HepG2 (cell line): ENCODE data around the gene DIS3L2. TPM values are rescaled to one million over a fixed set of nuclear protein-coding genes. Genes with fewer than 3 reads are reported as not detected.

Source experiments
- ATAC-seq: fragments of 200-7000 bp; cut with Tn5 transposase; 3 replicates; pipeline ENCODE4 v1.9.1; 2020; ENCODE audit warnings: mild to moderate bottlenecking, moderate library complexity
- BruUV-seq: library from RNA; stranded (reverse); fragments of 400-500 nt; replicated peaks from 2 replicates; lab custom pipeline; 2021; lab: Mats Ljungman, UMichigan
- CTCF ChIA-PET: fragments of 300-600 bp; formaldehyde crosslinking; extraction: SDS; loops from one replicate; lab custom pipeline; 2021; ENCODE audit warnings: low total read pairs, inconsistent platforms, low intra/inter-chr PET ratio; lab: Yijun Ruan, JAX
- POLR2A ChIA-PET: fragments of 350-600 bp; sonication (Branson Sonifier 250); formaldehyde crosslinking; loops from one replicate; lab custom pipeline; 2020; ENCODE audit warnings: antibody characterized with exemption, inconsistent platforms; lab: Yijun Ruan, JAX
- DNase-seq: peaks from one replicate; pipeline ENCODE4 v3.0.0-alpha.2; 2015; ENCODE audit warnings: low spot score
- FAIRE-seq: peaks from 3 replicates; lab custom pipeline; 2011; peaks lifted over from hg19 to GRCh38; lab: Jason Lieb, UNC
- H2AFZ ChIP-seq: one replicate; pipeline ENCODE4 v1.6.1; 2011; ENCODE audit warnings: low read length, inconsistent platforms
- H3K27ac ChIP-seq: fragments of 300-600 bp; 3 replicates; pipeline ENCODE4 v1.8.0; 2011; ENCODE audit warnings: mixed run types, mild to moderate bottlenecking, mixed read lengths, low read length, inconsistent platforms; ENCODE audit not compliant: insufficient read depth; ENCODE audit errors: extremely low read length
- H3K27me3 ChIP-seq, 2 experiments: fragments of 200-600 bp in 1 of 2; 2 replicates in 1 of 2; 3 replicates in 1 of 2; pipeline versions ENCODE4 v1.6.0 to v1.8.0; 2011; ENCODE audit warnings: low read length in 2 of 2, mild to moderate bottlenecking in 2 of 2, moderate library complexity in 2 of 2, inconsistent platforms in 1 of 2; ENCODE audit not compliant: insufficient read depth in 2 of 2, control insufficient read depth in 1 of 2
- H3K36me3 ChIP-seq, 2 experiments: fragments of 200-600 bp in 1 of 2; replicated peaks in 1 of 2; 2 replicates in 1 of 2; 3 replicates in 1 of 2; pipeline versions ENCODE4 v1.5.1 to v1.8.0; 2011; ENCODE audit warnings: low read length in 2 of 2, inconsistent platforms in 1 of 2; ENCODE audit not compliant: insufficient read depth in 2 of 2, control insufficient read depth in 1 of 2
- H3K4me1 ChIP-seq: 2 replicates; pipeline ENCODE4 v1.5.1; 2012; ENCODE audit warnings: low read length, inconsistent platforms; ENCODE audit not compliant: insufficient read depth
- H3K4me2 ChIP-seq: 2 replicates; pipeline ENCODE4 v1.6.0; 2011; ENCODE audit warnings: low read depth, low read length, inconsistent platforms
- H3K4me3 ChIP-seq, 3 experiments: fragments of 200-600 bp in 1 of 3; sonication (generic), shearing (Covaris generic) in 1 of 3; replicated peaks in 1 of 3; 2 replicates each; pipeline ENCODE4 v1.5.1; 2011 to 2016; ENCODE audit warnings: low read length in 3 of 3, inconsistent platforms in 2 of 3, low read depth in 2 of 3, mild to moderate bottlenecking in 2 of 3, control low read depth in 1 of 3, mixed read lengths in 1 of 3; ENCODE audit not compliant: insufficient read depth in 1 of 3
- H3K79me2 ChIP-seq: one replicate; pipeline ENCODE4 v1.6.1; 2011; ENCODE audit warnings: low read length, inconsistent platforms; ENCODE audit not compliant: insufficient read depth
- H3K9ac ChIP-seq: 2 replicates; pipeline ENCODE4 v1.6.0; 2011; ENCODE audit warnings: mild to moderate bottlenecking, low read depth, low read length, inconsistent platforms; ENCODE audit not compliant: insufficient read depth
- H3K9me3 ChIP-seq: 2 replicates; pipeline ENCODE4 v1.5.1; 2012; ENCODE audit warnings: mild to moderate bottlenecking, low read length
- H4K20me1 ChIP-seq: 2 replicates; pipeline ENCODE4 v1.6.0; 2011; ENCODE audit warnings: inconsistent platforms, mild to moderate bottlenecking, low read length, moderate library complexity; ENCODE audit not compliant: insufficient read depth
- AHR ChIP-seq: IDR thresholded peaks from 2 replicates; pipeline ENCODE4 v1.6.1; 2018; ENCODE audit warnings: missing genetic modification reagents, missing compliant biosample characterization
- ATF7 ChIP-seq, 2 experiments: fragments of 450-650 bp in 1 of 2; sonication (generic) in 1 of 2; formaldehyde crosslinking in 1 of 2; IDR thresholded peaks; 2 replicates each; pipeline versions ENCODE4 v1.4.0 to v1.6.1; 2016 to 2020; ENCODE audit warnings: antibody characterized with exemption in 1 of 2, mild to moderate bottlenecking in 1 of 2, missing genetic modification reagents in 1 of 2
- CSRNP2 ChIP-seq: sonication (generic); formaldehyde crosslinking; conservative IDR thresholded peaks from 2 replicates; pipeline ENCODE4 v1.8.0; 2022; ENCODE audit warnings: low read depth, missing genetic modification reagents
- NPAS2 ChIP-seq: sonication (generic); formaldehyde crosslinking; IDR thresholded peaks from 2 replicates; pipeline ENCODE4 v1.8.0; 2022; ENCODE audit warnings: mild to moderate bottlenecking, missing genetic modification reagents, borderline replicate concordance
- PRMT3 ChIP-seq: sonication (generic); formaldehyde crosslinking; IDR thresholded peaks from 2 replicates; pipeline ENCODE4 v1.8.1; 2022; ENCODE audit warnings: low read depth, mild to moderate bottlenecking, moderate library complexity, missing genetic modification reagents, borderline replicate concordance
- RFXANK ChIP-seq: IDR thresholded peaks from 2 replicates; pipeline ENCODE4 v1.6.1; 2016
- SMAD9 ChIP-seq: sonication (generic); formaldehyde crosslinking; IDR thresholded peaks from 2 replicates; pipeline ENCODE4 v1.5.1; 2020; ENCODE audit warnings: mild to moderate bottlenecking, missing genetic modification reagents
- ZBTB38 ChIP-seq: sonication (generic); formaldehyde crosslinking; IDR thresholded peaks from 2 replicates; pipeline ENCODE4 v1.5.1; 2020; ENCODE audit warnings: mild to moderate bottlenecking, missing genetic modification reagents
- ZNF18 ChIP-seq: sonication (generic); formaldehyde crosslinking; IDR thresholded peaks from 2 replicates; pipeline ENCODE4 v1.8.0; 2022; ENCODE audit warnings: mild to moderate bottlenecking, missing genetic modification reagents; ENCODE audit not compliant: insufficient replicate concordance
- ZNF337 ChIP-seq: sonication (generic); formaldehyde crosslinking; IDR thresholded peaks from 2 replicates; pipeline ENCODE4 v1.5.1; 2020; ENCODE audit warnings: missing genetic modification reagents, low read depth, mild to moderate bottlenecking, borderline replicate concordance
- ZSCAN31 ChIP-seq: sonication (generic); formaldehyde crosslinking; IDR thresholded peaks from 2 replicates; pipeline ENCODE4 v1.5.0; 2020; ENCODE audit warnings: low read depth, mild to moderate bottlenecking, missing genetic modification reagents
- WGBS: methylation state at CpG from one replicate; pipeline ENCODE4 v1.1.6; 2017; ENCODE audit warnings: low lambda C conversion rate; 5-methylcytosine and 5-hydroxymethylcytosine counted together
- in situ Hi-C: cut with HindIII; loops from 2 replicates; pipeline ENCODE4 v1.10.0; 2017; ENCODE audit warnings: low pct_unique_long_range_greater_than_20kb; ENCODE audit not compliant: extremely low pct_ligation_motif_present
- intact Hi-C: fragments of 100-400 bp; cut with micrococcal nuclease; formaldehyde crosslinking; loops from one replicate; pipeline ENCODE4 v1.10.0; 2022; ENCODE audit not compliant: unreplicated experiment
- polyA plus RNA-seq, 8 experiments: library from polyadenylated mRNA; depleted of rRNA in 3 of 8; stranded (reverse) in 7 of 8; unstranded in 1 of 8; fragments of >200 nt; fragmentation: Illumina TruSeq in 4 of 8; extraction: Trizol in 4 of 8; gene quantifications; 2 replicates each; pipeline versions ENCODE4 v1.2.1 to v1.2.3, GENCODE V29; 2011 to 2016; ENCODE audit warnings: low read depth in 4 of 8, missing spikeins in 1 of 8, mixed read lengths in 1 of 8; ENCODE audit not compliant: insufficient read depth in 1 of 8
- total RNA-seq, 5 experiments: library from RNA; depleted of rRNA; stranded (reverse); fragments of >200 nt; fragmentation: Illumina TruSeq; extraction: Trizol; gene quantifications; 2 replicates each; pipeline ENCODE4 v1.2.3, GENCODE V29; 2016; ENCODE audit warnings: low read depth in 1 of 5
- TF ChIP-seq, protein P1 (sequence below): sonication (generic); formaldehyde crosslinking; IDR thresholded peaks from 2 replicates; pipeline ENCODE4 v1.5.1; 2020; ENCODE audit warnings: mild to moderate bottlenecking, missing genetic modification reagents, borderline replicate concordance
- TF ChIP-seq, protein P2 (sequence below): sonication (generic); formaldehyde crosslinking; conservative IDR thresholded peaks from 2 replicates; pipeline ENCODE4 v1.4.0; 2020; ENCODE audit warnings: missing genetic modification reagents
- TF ChIP-seq, protein P3 (sequence below): sonication (generic); formaldehyde crosslinking; IDR thresholded peaks from 2 replicates; pipeline ENCODE4 v1.5.0; 2020; ENCODE audit warnings: mild to moderate bottlenecking, missing genetic modification reagents, borderline replicate concordance

The DIS3L2 gene
- total and polyA plus RNA-seq, 2 of the 13 experiments (the other 11 are each of a cell fraction or from before 2014, with no cell fraction given): 7.0 to 23.9 TPM

GRCh38 chr2:231960810-231961348 is 634 bp upstream of the DIS3L2 start:
- ChIA-PET POLR2A (interaction anchor here (0.7 to 2.6 kb wide), 6 partner anchors 10 to 26 kb away, joined by 3 to 11 read pairs (median 3); no protein-coding TSS in a partner anchor), CTCF (no interaction called here)
- no peak for FAIRE-seq
- Histone ChIP-seq H3K4me1 (peaks cover 65% of the 10 kb centered on the region), H3K9ac (peak overlapping the region; percentile 87), H2AFZ (no peak overlapping the region), H4K20me1 (0 out of 2 replicates have a peak, but pooled peaks cover 4% of the 10 kb centered on the region), H3K36me3 (no peaks in the 10 kb centered on the region), H3K4me3 (peak overlapping the region; percentile 88 to 97 (median 93)), H3K4me2 (peak overlapping the region; percentile 90), H3K9me3 (no peaks in the 10 kb centered on the region), H3K27ac (peak overlapping the region; percentile 77), H3K79me2 (peaks cover 39% of the 10 kb centered on the region), H3K27me3 (no peaks in the 10 kb centered on the region)
- DNase-seq: no peak
- intact Hi-C loops (loop anchor here (5.0 kb wide), 1 partner anchor 34 kb away; the partner anchor contains the start of gene NPPC), in situ Hi-C loops (no loop called here)
- ATAC-seq: no peak
- WGBS: 66% methylated on average over 18 of the region's 18 CpGs
- TSS peak; percentile 94 for BruUV-seq
- TF ChIP-seq ATF7 (IDR thresholded peaks at IDR 0.05): no peak
- no peak for TF ChIP-seq ATF7 (CRISPR knock-in tag; IDR thresholded peaks at IDR 0.05)
- no peak for TF ChIP-seq NPAS2
- TF ChIP-seq, protein P1, sequence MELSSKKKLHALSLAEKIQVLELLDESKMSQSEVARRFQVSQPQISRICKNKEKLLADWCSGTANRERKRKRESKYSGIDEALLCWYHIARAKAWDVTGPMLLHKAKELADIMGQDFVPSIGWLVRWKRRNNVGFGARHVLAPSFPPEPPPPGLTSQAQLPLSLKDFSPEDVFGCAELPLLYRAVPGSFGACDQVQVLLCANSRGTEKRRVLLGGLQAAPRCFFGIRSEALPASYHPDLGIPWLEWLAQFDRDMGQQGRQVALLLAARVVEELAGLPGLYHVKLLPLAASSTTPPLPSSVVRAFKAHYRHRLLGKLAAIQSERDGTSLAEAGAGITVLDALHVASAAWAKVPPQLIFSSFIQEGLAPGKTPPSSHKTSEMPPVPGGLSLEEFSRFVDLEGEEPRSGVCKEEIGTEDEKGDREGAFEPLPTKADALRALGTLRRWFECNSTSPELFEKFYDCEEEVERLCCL: no peak
- TF ChIP-seq, protein P2, sequence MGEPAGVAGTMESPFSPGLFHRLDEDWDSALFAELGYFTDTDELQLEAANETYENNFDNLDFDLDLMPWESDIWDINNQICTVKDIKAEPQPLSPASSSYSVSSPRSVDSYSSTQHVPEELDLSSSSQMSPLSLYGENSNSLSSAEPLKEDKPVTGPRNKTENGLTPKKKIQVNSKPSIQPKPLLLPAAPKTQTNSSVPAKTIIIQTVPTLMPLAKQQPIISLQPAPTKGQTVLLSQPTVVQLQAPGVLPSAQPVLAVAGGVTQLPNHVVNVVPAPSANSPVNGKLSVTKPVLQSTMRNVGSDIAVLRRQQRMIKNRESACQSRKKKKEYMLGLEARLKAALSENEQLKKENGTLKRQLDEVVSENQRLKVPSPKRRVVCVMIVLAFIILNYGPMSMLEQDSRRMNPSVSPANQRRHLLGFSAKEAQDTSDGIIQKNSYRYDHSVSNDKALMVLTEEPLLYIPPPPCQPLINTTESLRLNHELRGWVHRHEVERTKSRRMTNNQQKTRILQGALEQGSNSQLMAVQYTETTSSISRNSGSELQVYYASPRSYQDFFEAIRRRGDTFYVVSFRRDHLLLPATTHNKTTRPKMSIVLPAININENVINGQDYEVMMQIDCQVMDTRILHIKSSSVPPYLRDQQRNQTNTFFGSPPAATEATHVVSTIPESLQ (CRISPR knock-in tag): no peak
- peak; percentile 42; the same call in 1 of the 2 replicates for TF ChIP-seq AHR (CRISPR knock-in tag)
- TF ChIP-seq SMAD9 (CRISPR knock-in tag): no peak
- 0 out of 2 replicates have a peak, but pooled peaks have one; percentile 51 for TF ChIP-seq CSRNP2
- 0 out of 2 replicates have a peak, but pooled peaks have one; percentile 70 for TF ChIP-seq ZBTB38 (CRISPR knock-in tag)
- no peak for TF ChIP-seq ZNF337
- TF ChIP-seq ZSCAN31 (CRISPR knock-in tag): no peak
- no peak for TF ChIP-seq PRMT3 (CRISPR knock-in tag)
- TF ChIP-seq, protein P3, sequence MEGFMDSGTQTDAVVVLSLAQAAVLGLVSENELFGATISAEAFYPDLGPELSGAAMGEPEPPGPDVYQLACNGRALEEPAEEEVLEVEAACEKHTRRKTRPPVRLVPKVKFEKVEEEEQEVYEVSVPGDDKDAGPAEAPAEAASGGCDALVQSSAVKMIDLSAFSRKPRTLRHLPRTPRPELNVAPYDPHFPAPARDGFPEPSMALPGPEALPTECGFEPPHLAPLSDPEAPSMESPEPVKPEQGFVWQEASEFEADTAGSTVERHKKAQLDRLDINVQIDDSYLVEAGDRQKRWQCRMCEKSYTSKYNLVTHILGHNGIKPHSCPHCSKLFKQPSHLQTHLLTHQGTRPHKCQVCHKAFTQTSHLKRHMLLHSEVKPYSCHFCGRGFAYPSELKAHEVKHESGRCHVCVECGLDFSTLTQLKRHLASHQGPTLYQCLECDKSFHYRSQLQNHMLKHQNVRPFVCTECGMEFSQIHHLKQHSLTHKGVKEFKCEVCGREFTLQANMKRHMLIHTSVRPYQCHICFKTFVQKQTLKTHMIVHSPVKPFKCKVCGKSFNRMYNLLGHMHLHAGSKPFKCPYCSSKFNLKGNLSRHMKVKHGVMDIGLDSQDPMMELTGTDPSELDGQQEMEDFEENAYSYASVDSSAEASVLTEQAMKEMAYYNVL (CRISPR knock-in tag): no peak
- no peak for TF ChIP-seq RFXANK (CRISPR knock-in tag)
- no peak for TF ChIP-seq ZNF18 (CRISPR knock-in tag)
